ENCODE results near the gene HSD17B11. TPM values are rescaled to one million over a fixed set of nuclear protein-coding genes. Genes with fewer than 3 reads are reported as not detected.
"Not testable (repeated sequence)": the region's sequence is repeated elsewhere in the genome, so short reads cannot be mapped to it uniquely, and the experiment has no call there.

Gene HSD17B11
- total and polyA plus RNA-seq, 2 donors = 39.1 to 59.9 TPM

- Histone ChIP-seq H3K4me3 (ENCODE audit: low read length in 2 of 2) (no peak overlapping the region), H3K9me3 (ENCODE audit: control insufficient read depth in 2 of 2, insufficient read depth in 1 of 2, low read length in 1 of 2) (no peaks in the 10 kb centered on the region), H3K27ac (ENCODE audit: low read depth in 1 of 2, low read length in 1 of 2) (no peak overlapping the region), H3K27me3 (ENCODE audit: control insufficient read depth in 2 of 2, insufficient read depth in 1 of 2, low read length in 1 of 2) (no peaks in the 10 kb centered on the region), H3K36me3 (ENCODE audit: control insufficient read depth in 2 of 2, insufficient read depth in 2 of 2, low read length in 1 of 2) (no peaks in the 10 kb centered on the region), H3K4me1 (ENCODE audit: control insufficient read depth in 2 of 2, insufficient read depth in 2 of 2, low read length in 2 of 2) (peaks cover 0 to 6% of the 10 kb centered on the region in 2 donors)
- DNase-seq (ENCODE audit: low read depth in 6 of 9, low spot score in 9 of 9) = no peak
- 98% methylated on average over 2 of the region's 2 CpGs for WGBS
Measured at GRCh38 chr4:87410679-87411078, 19.7 kb upstream of the HSD17B11 start.

DNA sequence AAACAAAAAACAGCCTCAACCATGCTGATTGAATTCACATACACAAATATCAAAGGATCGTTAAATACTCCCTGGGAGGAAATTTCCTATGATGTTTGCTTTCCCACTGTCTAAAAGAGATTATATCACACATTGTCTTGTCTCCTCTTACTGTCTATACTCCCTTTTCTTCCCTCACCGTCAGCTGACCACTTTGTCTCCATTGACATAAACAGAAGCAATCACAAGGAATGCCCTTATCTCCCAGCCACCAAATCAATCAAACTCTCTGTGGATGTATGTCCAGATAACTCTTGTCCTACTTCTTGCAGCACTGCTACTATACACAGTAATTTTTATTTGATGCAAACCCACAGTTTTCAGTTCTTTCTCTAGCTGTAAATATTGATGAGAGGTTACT lies 19.2 kb upstream of the HSD17B11 start:
- 96% methylated on average over 2 of the region's 2 CpGs for WGBS
- H3K9me3 ChIP-seq (ENCODE audit: control insufficient read depth in 2 of 2, insufficient read depth in 1 of 2, low read length in 1 of 2) = no peaks in the 10 kb centered on the region
- H3K4me3 ChIP-seq (ENCODE audit: low read length in 2 of 2) = no peak overlapping the region
- H3K36me3 ChIP-seq (ENCODE audit: control insufficient read depth in 2 of 2, insufficient read depth in 2 of 2, low read length in 1 of 2) = no peaks in the 10 kb centered on the region
- no peak overlapping the region for H3K27ac ChIP-seq (ENCODE audit: low read depth in 1 of 2, low read length in 1 of 2)
- no peaks in the 10 kb centered on the region for H3K27me3 ChIP-seq (ENCODE audit: control insufficient read depth in 2 of 2, insufficient read depth in 1 of 2, low read length in 1 of 2)
- H3K4me1 ChIP-seq (ENCODE audit: control insufficient read depth in 2 of 2, insufficient read depth in 2 of 2, low read length in 2 of 2) = peaks cover 0 to 6% of the 10 kb centered on the region in 2 donors
- DNase-seq (ENCODE audit: low read depth in 6 of 9, low spot score in 9 of 9) = no peak

- WGBS = 98% methylated on average over 3 of the region's 3 CpGs
- no peak overlapping the region for H3K27ac ChIP-seq (ENCODE audit: low read depth in 1 of 2, low read length in 1 of 2)
- DNase-seq (ENCODE audit: low read depth in 6 of 9, low spot score in 9 of 9) = no peak
Measured at GRCh38 chr4:87409420-87409939, 18.5 kb upstream of the HSD17B11 start.

DNA sequence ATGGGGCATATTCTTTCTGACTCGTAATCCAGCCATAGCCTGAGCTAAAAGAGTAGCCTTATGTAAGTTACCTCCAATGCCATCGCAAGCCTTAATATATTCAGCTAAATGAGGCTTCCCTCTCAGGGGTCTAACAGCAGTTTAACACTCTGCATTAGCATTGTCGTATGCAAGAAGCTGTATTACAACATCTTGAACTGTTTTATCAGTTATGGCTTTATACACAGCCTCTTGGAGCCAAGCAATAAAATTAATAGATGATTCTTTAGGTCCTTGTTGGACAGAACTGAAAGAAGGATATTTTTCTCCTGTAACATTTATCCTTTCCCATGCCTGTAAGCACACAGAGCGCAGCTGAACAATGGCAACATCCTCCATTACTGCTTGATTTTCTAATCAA lies 15.9 kb upstream of the HSD17B11 start:
- H3K9me3 ChIP-seq (ENCODE audit: control insufficient read depth in 2 of 2, insufficient read depth in 1 of 2, low read length in 1 of 2); DNase-seq (ENCODE audit: low read depth in 6 of 9, low spot score in 9 of 9); H3K27me3 ChIP-seq (ENCODE audit: control insufficient read depth in 2 of 2, insufficient read depth in 1 of 2, low read length in 1 of 2); H3K4me1 ChIP-seq (ENCODE audit: control insufficient read depth in 2 of 2, insufficient read depth in 2 of 2, low read length in 2 of 2); H3K36me3 ChIP-seq (ENCODE audit: control insufficient read depth in 2 of 2, insufficient read depth in 2 of 2, low read length in 1 of 2); H3K4me3 ChIP-seq (ENCODE audit: low read length in 2 of 2): not testable (repeated sequence)
- peak overlapping the region in 1 of 2 donors; percentile 9 for H3K27ac ChIP-seq (ENCODE audit: low read depth in 1 of 2, low read length in 1 of 2)
- 85% methylated on average over 4 of the region's 4 CpGs for WGBS

More at GRCh38 chr4:87409420-87409939, 18.5 kb upstream of the HSD17B11 start:
- Histone ChIP-seq H3K4me1 (ENCODE audit: control insufficient read depth in 2 of 2, insufficient read depth in 2 of 2, low read length in 2 of 2) (peaks cover 0 to 6% of the 10 kb centered on the region in 2 donors), H3K9me3 (ENCODE audit: control insufficient read depth in 2 of 2, insufficient read depth in 1 of 2, low read length in 1 of 2) (no peaks in the 10 kb centered on the region), H3K4me3 (ENCODE audit: low read length in 2 of 2) (no peak overlapping the region), H3K27me3 (ENCODE audit: control insufficient read depth in 2 of 2, insufficient read depth in 1 of 2, low read length in 1 of 2) (no peaks in the 10 kb centered on the region), H3K36me3 (ENCODE audit: control insufficient read depth in 2 of 2, insufficient read depth in 2 of 2, low read length in 1 of 2) (no peaks in the 10 kb centered on the region)

DNA sequence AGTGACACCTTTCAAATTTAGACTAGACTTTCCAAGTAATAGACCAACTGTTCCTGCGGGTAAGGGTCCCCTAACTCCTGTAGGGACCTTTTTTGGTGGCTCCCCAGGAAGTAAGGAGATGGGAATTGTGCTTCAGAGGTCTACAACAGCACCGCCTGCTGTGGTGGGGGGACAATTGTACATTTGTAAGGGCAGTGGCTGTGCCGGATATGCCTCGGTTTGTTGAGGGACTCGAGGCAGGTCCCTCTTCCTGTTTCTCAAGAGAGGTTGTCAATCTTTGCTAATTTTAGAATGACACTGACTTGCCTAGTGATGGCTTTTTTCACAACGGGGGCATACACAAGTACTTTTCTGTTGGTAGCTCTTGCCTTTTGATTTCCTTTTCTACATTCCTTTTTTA lies 15.5 kb upstream of the HSD17B11 start:
- Histone ChIP-seq H3K27ac (ENCODE audit: low read depth in 1 of 2, low read length in 1 of 2) (peak overlapping the region in 1 of 2 donors; percentile 9), H3K36me3 (ENCODE audit: control insufficient read depth in 2 of 2, insufficient read depth in 2 of 2, low read length in 1 of 2) (no peaks in the 10 kb centered on the region), H3K4me1 (ENCODE audit: control insufficient read depth in 2 of 2, insufficient read depth in 2 of 2, low read length in 2 of 2) (peaks cover 0 to 6% of the 10 kb centered on the region in 2 donors), H3K27me3 (ENCODE audit: control insufficient read depth in 2 of 2, insufficient read depth in 1 of 2, low read length in 1 of 2) (no peaks in the 10 kb centered on the region), H3K4me3 (ENCODE audit: low read length in 2 of 2) (no peak overlapping the region), H3K9me3 (ENCODE audit: control insufficient read depth in 2 of 2, insufficient read depth in 1 of 2, low read length in 1 of 2) (peaks cover 0 to 2% of the 10 kb centered on the region in 2 donors)
- DNase-seq (ENCODE audit: low read depth in 6 of 9, low spot score in 9 of 9) = peak in 1 of 9 donors; percentile 53
- WGBS = 38% methylated on average over 6 of the region's 6 CpGs

- H3K4me1 ChIP-seq (ENCODE audit: control insufficient read depth in 2 of 2, insufficient read depth in 2 of 2, low read length in 2 of 2) = peaks cover 0 to 6% of the 10 kb centered on the region in 2 donors
- no peak overlapping the region for H3K4me3 ChIP-seq (ENCODE audit: low read length in 2 of 2)
- H3K9me3 ChIP-seq (ENCODE audit: control insufficient read depth in 2 of 2, insufficient read depth in 1 of 2, low read length in 1 of 2) = peaks cover 0 to 6% of the 10 kb centered on the region in 2 donors
- H3K36me3 ChIP-seq (ENCODE audit: control insufficient read depth in 2 of 2, insufficient read depth in 2 of 2, low read length in 1 of 2) = no peaks in the 10 kb centered on the region
- H3K27me3 ChIP-seq (ENCODE audit: control insufficient read depth in 2 of 2, insufficient read depth in 1 of 2, low read length in 1 of 2) = no peaks in the 10 kb centered on the region
- no peak overlapping the region for H3K27ac ChIP-seq (ENCODE audit: low read depth in 1 of 2, low read length in 1 of 2)
- no peak for DNase-seq (ENCODE audit: low read depth in 6 of 9, low spot score in 9 of 9)
- 89% methylated on average over 5 of the region's 5 CpGs for WGBS
Measured at GRCh38 chr4:87405211-87405820, 14.3 kb upstream of the HSD17B11 start.

DNA sequence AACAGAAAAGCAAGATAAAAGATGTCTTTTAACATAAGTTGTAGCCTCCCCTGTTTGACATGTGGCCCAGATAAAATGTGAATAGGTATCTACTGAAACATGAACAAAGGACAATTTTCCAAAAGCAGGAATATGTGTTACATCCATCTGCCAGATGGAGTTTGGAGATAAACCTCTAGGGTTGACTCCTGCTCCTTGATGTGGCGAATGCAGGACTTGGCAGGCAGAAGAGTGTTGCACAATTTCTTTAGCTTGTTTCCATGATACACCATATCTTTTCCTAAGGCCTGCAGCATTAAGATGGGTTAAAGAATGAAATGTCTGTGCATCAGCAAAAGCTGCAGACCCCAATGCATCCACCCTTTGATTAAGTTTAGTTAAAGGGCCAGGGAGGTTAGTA lies 12.7 kb upstream of the HSD17B11 start:
- DNase-seq (ENCODE audit: low read depth in 6 of 9, low spot score in 9 of 9); H3K27me3 ChIP-seq (ENCODE audit: control insufficient read depth in 2 of 2, insufficient read depth in 1 of 2, low read length in 1 of 2); H3K4me1 ChIP-seq (ENCODE audit: control insufficient read depth in 2 of 2, insufficient read depth in 2 of 2, low read length in 2 of 2); H3K27ac ChIP-seq (ENCODE audit: low read depth in 1 of 2, low read length in 1 of 2); H3K4me3 ChIP-seq (ENCODE audit: low read length in 2 of 2); H3K36me3 ChIP-seq (ENCODE audit: control insufficient read depth in 2 of 2, insufficient read depth in 2 of 2, low read length in 1 of 2): not testable (repeated sequence)
- H3K9me3 ChIP-seq (ENCODE audit: control insufficient read depth in 2 of 2, insufficient read depth in 1 of 2, low read length in 1 of 2) = peaks cover 2 to 18% of the 10 kb centered on the region in 2 donors
- WGBS = 92% methylated on average over 1 of the region's 1 CpG

DNA sequence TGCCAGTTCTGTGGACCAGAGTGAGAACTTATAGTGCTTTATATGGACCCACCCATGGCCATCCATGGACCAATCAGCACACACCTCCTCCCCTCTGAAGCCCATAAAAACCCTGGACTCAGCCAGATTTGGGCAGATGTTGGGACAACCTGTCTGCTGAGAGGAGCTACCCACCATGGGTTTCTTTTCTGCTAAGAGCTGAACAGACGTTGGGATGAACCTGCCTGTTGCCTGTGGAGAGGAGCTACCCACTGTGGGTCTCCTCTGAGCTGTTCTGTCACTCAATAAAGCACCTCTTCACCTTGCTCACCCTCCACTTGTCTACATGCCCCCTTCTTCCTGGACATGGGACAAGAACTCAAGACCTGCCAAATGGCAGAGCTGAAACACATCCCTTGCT lies 9.0 kb upstream of the HSD17B11 start:
- Histone ChIP-seq H3K27me3 (ENCODE audit: control insufficient read depth in 2 of 2, insufficient read depth in 1 of 2, low read length in 1 of 2) (no peaks in the 10 kb centered on the region), H3K4me3 (ENCODE audit: low read length in 2 of 2) (no peak overlapping the region), H3K9me3 (ENCODE audit: control insufficient read depth in 2 of 2, insufficient read depth in 1 of 2, low read length in 1 of 2) (peaks cover 2 to 18% of the 10 kb centered on the region in 2 donors), H3K36me3 (ENCODE audit: control insufficient read depth in 2 of 2, insufficient read depth in 2 of 2, low read length in 1 of 2) (no peaks in the 10 kb centered on the region), H3K27ac (ENCODE audit: low read depth in 1 of 2, low read length in 1 of 2) (no peak overlapping the region), H3K4me1 (ENCODE audit: control insufficient read depth in 2 of 2, insufficient read depth in 2 of 2, low read length in 2 of 2) (no peaks in the 10 kb centered on the region)
- DNase-seq (ENCODE audit: low read depth in 6 of 9, low spot score in 9 of 9) = no peak
- 92% methylated on average over 1 of the region's 1 CpG for WGBS

DNA sequence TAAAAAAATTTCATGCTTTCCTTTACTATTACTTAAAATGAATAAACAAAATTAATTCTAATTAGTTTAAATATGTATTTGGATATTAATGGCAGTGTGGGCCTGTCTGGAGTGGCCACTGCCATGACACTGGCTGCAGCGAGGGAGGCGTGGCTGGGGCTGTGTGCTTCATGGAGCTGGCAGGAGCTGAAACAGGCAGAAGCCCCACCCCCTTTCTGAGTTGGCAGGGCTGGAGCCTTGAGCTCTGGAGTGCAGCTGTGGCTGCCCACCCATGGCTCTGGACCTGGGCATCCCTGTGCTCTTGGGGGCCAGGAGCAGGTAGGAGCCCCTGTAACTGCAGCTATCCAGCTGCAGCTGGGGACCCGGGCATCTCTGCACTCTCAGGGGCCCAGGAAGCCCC lies 8.2 kb upstream of the HSD17B11 start:
- Histone ChIP-seq H3K27me3 (ENCODE audit: control insufficient read depth in 2 of 2, insufficient read depth in 1 of 2, low read length in 1 of 2) (no peaks in the 10 kb centered on the region), H3K4me3 (ENCODE audit: low read length in 2 of 2) (no peak overlapping the region), H3K36me3 (ENCODE audit: control insufficient read depth in 2 of 2, insufficient read depth in 2 of 2, low read length in 1 of 2) (no peaks in the 10 kb centered on the region), H3K9me3 (ENCODE audit: control insufficient read depth in 2 of 2, insufficient read depth in 1 of 2, low read length in 1 of 2) (peaks cover 2 to 18% of the 10 kb centered on the region in 2 donors), H3K4me1 (ENCODE audit: control insufficient read depth in 2 of 2, insufficient read depth in 2 of 2, low read length in 2 of 2) (no peaks in the 10 kb centered on the region), H3K27ac (ENCODE audit: low read depth in 1 of 2, low read length in 1 of 2) (no peak overlapping the region)
- WGBS = 99% methylated on average over 3 of the region's 3 CpGs
- no peak for DNase-seq (ENCODE audit: low read depth in 6 of 9, low spot score in 9 of 9)

Measured in thymus (tissue), 11 donors.